ENCODE data around the gene REG4. TPM values are rescaled to one million over a fixed set of nuclear protein-coding genes. Genes with fewer than 3 reads are reported as not detected.

The REG4 gene
- polyA plus RNA-seq, 1 of the 3 experiments (the other 2 are of a cell fraction): not detected

DNA sequence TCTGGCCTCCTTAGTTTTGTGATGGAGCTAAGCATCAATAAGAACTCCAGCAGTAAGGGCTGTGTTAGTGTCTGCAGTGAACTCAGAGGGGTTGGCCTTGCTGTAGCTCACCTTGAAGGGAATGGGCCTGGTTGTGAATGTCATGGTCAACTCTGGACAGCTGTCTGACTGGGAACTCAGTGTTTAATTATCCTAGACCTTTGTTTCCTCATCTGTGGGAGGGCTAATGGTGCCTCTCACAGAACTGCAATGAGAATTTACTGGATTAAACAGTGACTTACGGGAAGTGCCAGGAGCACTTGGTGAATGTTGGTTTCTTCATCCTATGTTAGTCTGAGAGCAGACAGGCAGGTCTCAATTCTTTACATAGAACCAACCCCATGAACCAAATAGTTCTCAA lies 66.2 kb downstream of the REG4 start:
- no peak overlapping the region for H3K9ac ChIP-seq
- no peak overlapping the region for H3K27ac ChIP-seq (ENCODE audit: low read depth in 2 of 2, low read length in 1 of 2)
- no peaks in the 10 kb centered on the region for H3K9me2 ChIP-seq
- WGBS (ENCODE audit: low lambda C conversion rate): 88% methylated on average over 1 of the region's 1 CpG
- peaks cover 3 to 14% of the 10 kb centered on the region in 2 experiments for H3K36me3 ChIP-seq (replicated peaks in 1 of 2; ENCODE audit: control insufficient read depth in 1 of 2, insufficient read depth in 2 of 2, low read length in 1 of 2)
- no peaks in the 10 kb centered on the region for H3F3A ChIP-seq (replicated peaks; ENCODE audit: insufficient read depth)
- no peak for DNase-seq
- POLR2A ChIA-PET: no interaction called here
- CTCF ChIA-PET: interaction anchor here (0.9 to 5.3 kb wide), 19 partner anchors 8 to 125 kb away, joined by 3 to 70 read pairs (median 12); partner anchors contain the start of genes HMGCS2 and REG4
- H4K20me1 ChIP-seq (ENCODE audit: insufficient read depth): no peaks in the 10 kb centered on the region
- no peak overlapping the region for H2AFZ ChIP-seq (ENCODE audit: low read depth)
- H3K4me1 ChIP-seq (ENCODE audit: control insufficient read depth in 1 of 2, insufficient read depth in 2 of 2, low read depth in 1 of 2, low read length in 1 of 2): peaks cover 0 to 6% of the 10 kb centered on the region in 2 experiments; a peak in 1 of 4 replicates
- peaks cover under 1% of the 10 kb centered on the region; the same call in 1 of the 2 replicates for H3K27me3 ChIP-seq (ENCODE audit: insufficient read depth)
- TF ChIP-seq NRF1 (IDR thresholded peaks at IDR 0.05; ENCODE audit: low read depth, low read length) (no peak), RCOR1 (IDR thresholded peaks at IDR 0.05; ENCODE audit: low read length) (no peak), GABPA (IDR thresholded peaks at IDR 0.05; ENCODE audit: low read depth) (no peak), JUND (IDR thresholded peaks at IDR 0.05) (no peak), RAD21 (IDR thresholded peaks at IDR 0.05; ENCODE audit: low read length) (no peak), ZBTB33 (IDR thresholded peaks at IDR 0.05; ENCODE audit: borderline replicate concordance, low read depth) (no peak), EP300 (IDR thresholded peaks at IDR 0.05; ENCODE audit: borderline replicate concordance in 1 of 2, low read depth in 1 of 2, low read length in 1 of 2) (no peak), MXI1 (IDR thresholded peaks at IDR 0.05; ENCODE audit: low read depth, low read length) (no peak), GATA2 (CRISPR knock-in tag; IDR thresholded peaks at IDR 0.05) (no peak), SIN3A (IDR thresholded peaks at IDR 0.05; ENCODE audit: borderline replicate concordance, low read depth, low read length) (no peak), SMC3 (IDR thresholded peaks at IDR 0.05; ENCODE audit: low read depth, low read length) (no peak), TCF12 (IDR thresholded peaks at IDR 0.05) (no peak), FOSL2 (IDR thresholded peaks at IDR 0.05; ENCODE audit: borderline replicate concordance, low read depth) (no peak)
- TF ChIP-seq, protein P1, sequence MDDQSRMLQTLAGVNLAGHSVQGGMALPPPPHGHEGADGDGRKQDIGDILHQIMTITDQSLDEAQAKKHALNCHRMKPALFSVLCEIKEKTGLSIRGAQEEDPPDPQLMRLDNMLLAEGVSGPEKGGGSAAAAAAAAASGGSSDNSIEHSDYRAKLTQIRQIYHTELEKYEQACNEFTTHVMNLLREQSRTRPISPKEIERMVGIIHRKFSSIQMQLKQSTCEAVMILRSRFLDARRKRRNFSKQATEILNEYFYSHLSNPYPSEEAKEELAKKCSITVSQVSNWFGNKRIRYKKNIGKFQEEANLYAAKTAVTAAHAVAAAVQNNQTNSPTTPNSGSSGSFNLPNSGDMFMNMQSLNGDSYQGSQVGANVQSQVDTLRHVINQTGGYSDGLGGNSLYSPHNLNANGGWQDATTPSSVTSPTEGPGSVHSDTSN (IDR thresholded peaks at IDR 0.05): no peak
- no peak overlapping the region for H3K4me2 ChIP-seq
- H3K4me3 ChIP-seq (ENCODE audit: low read depth in 2 of 2, low read length in 1 of 2): no peak overlapping the region
- H3K9me3 ChIP-seq: no peaks in the 10 kb centered on the region
- H3K79me2 ChIP-seq (ENCODE audit: insufficient read depth): no peaks in the 10 kb centered on the region

DNA sequence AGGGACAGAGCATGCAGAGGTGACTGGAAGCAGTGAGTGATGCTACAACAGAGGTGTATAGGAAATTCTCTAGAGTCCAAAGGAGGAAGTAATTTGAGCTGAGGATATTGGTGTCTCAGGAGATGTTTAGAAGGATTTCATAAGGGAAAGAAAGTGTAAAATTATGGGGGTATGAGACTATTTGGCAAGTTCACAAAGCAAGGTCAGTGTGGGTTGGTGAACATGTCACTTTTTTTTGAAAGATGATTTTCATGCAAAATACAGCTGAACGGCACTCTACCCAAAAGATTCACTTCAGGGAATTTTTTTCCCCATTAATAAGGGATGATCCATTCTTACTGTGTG lies 66.7 kb downstream of the REG4 start:
- no peak overlapping the region for H3K4me3 ChIP-seq (ENCODE audit: low read depth in 2 of 2, low read length in 1 of 2)
- DNase-seq: no peak
- POLR2A ChIA-PET: no interaction called here
- no peak overlapping the region for H2AFZ ChIP-seq (ENCODE audit: low read depth)
- H3K27ac ChIP-seq (ENCODE audit: low read depth in 2 of 2, low read length in 1 of 2): no peak overlapping the region
- H3K9me3 ChIP-seq: no peaks in the 10 kb centered on the region
- no peak overlapping the region for H3K9ac ChIP-seq
- no peaks in the 10 kb centered on the region for H3F3A ChIP-seq (replicated peaks; ENCODE audit: insufficient read depth)
- H3K9me2 ChIP-seq: no peaks in the 10 kb centered on the region
- H3K4me2 ChIP-seq: no peak overlapping the region
- H3K36me3 ChIP-seq (replicated peaks in 1 of 2; ENCODE audit: control insufficient read depth in 1 of 2, insufficient read depth in 2 of 2, low read length in 1 of 2): peaks cover 3 to 16% of the 10 kb centered on the region in 2 experiments
- no peaks in the 10 kb centered on the region for H4K20me1 ChIP-seq (ENCODE audit: insufficient read depth)
- WGBS (ENCODE audit: low lambda C conversion rate): 100% methylated on average over 1 of the region's 1 CpG
- CTCF ChIA-PET: interaction anchor here (0.8 to 5.3 kb wide), 23 partner anchors 8 to 134 kb away, joined by 3 to 70 read pairs (median 8); partner anchors contain the start of genes HMGCS2 and REG4
- TF ChIP-seq, protein P1 (IDR thresholded peaks at IDR 0.05): no peak
- TF ChIP-seq CHD2 (IDR thresholded peaks at IDR 0.05; ENCODE audit: low read length, partially characterized antibody): no peak
- TF ChIP-seq SIN3A (IDR thresholded peaks at IDR 0.05; ENCODE audit: borderline replicate concordance, low read depth, low read length): no peak
- no peak for TF ChIP-seq FOXM1 (IDR thresholded peaks at IDR 0.05; ENCODE audit: low read depth)
- TF ChIP-seq GABPA (IDR thresholded peaks at IDR 0.05; ENCODE audit: low read depth): no peak
- TF ChIP-seq, protein P2, sequence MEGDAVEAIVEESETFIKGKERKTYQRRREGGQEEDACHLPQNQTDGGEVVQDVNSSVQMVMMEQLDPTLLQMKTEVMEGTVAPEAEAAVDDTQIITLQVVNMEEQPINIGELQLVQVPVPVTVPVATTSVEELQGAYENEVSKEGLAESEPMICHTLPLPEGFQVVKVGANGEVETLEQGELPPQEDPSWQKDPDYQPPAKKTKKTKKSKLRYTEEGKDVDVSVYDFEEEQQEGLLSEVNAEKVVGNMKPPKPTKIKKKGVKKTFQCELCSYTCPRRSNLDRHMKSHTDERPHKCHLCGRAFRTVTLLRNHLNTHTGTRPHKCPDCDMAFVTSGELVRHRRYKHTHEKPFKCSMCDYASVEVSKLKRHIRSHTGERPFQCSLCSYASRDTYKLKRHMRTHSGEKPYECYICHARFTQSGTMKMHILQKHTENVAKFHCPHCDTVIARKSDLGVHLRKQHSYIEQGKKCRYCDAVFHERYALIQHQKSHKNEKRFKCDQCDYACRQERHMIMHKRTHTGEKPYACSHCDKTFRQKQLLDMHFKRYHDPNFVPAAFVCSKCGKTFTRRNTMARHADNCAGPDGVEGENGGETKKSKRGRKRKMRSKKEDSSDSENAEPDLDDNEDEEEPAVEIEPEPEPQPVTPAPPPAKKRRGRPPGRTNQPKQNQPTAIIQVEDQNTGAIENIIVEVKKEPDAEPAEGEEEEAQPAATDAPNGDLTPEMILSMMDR (IDR thresholded peaks at IDR 0.05): no peak
- TF ChIP-seq EZH2phosphoT487 (IDR thresholded peaks at IDR 0.05; ENCODE audit: borderline replicate concordance, low read depth): no peak
- no peak for TF ChIP-seq MEF2A (IDR thresholded peaks at IDR 0.05; ENCODE audit: borderline replicate concordance, low read depth)
- TF ChIP-seq SMC3 (IDR thresholded peaks at IDR 0.05; ENCODE audit: low read depth, low read length): no peak
- no peaks in the 10 kb centered on the region for H3K27me3 ChIP-seq (ENCODE audit: insufficient read depth)
- H3K4me1 ChIP-seq (ENCODE audit: control insufficient read depth in 1 of 2, insufficient read depth in 2 of 2, low read depth in 1 of 2, low read length in 1 of 2): peaks cover 0 to 6% of the 10 kb centered on the region in 2 experiments; a peak in 1 of 4 replicates
- no peaks in the 10 kb centered on the region for H3K79me2 ChIP-seq (ENCODE audit: insufficient read depth)

Measured in SK-N-SH (cell line).